Hepatocyte (in vitro differentiated cells): Measurements from ENCODE around the gene C3orf20. TPM values are rescaled to one million over a fixed set of nuclear protein-coding genes. Genes with fewer than 3 reads are reported as not detected.

Experiments used
- DNase-seq: peaks from one replicate; pipeline ENCODE4 v3.0.0-alpha.2; 2016; ENCODE audit warnings: low spot score
- H2AFZ ChIP-seq: fragments of 200-600 bp; sonication (generic); 2 replicates; pipeline ENCODE4 v1.6.0; 2016; ENCODE audit warnings: antibody characterized with exemption, mild to moderate bottlenecking
- H3K27ac ChIP-seq: fragments of 200-600 bp; sonication (generic); 2 replicates; pipeline ENCODE4 v1.5.1; 2016; ENCODE audit warnings: mild to moderate bottlenecking
- H3K27me3 ChIP-seq: fragments of 200-600 bp; sonication (generic); 2 replicates; pipeline ENCODE4 v1.6.1; 2016
- H3K36me3 ChIP-seq: fragments of 200-600 bp; sonication (generic); replicated peaks from 2 replicates; pipeline ENCODE4 v1.5.1; 2016; ENCODE audit warnings: low read depth; ENCODE audit not compliant: insufficient read depth
- H3K4me1 ChIP-seq: fragments of 200-600 bp; sonication (generic); 2 replicates; pipeline ENCODE4 v1.5.1; 2016; ENCODE audit warnings: mild to moderate bottlenecking, moderate library complexity; ENCODE audit not compliant: insufficient read depth
- H3K4me2 ChIP-seq: fragments of 200-600 bp; sonication (generic); 2 replicates; pipeline ENCODE4 v1.6.0; 2016
- H3K4me3 ChIP-seq: fragments of 200-600 bp; sonication (generic); 2 replicates; pipeline ENCODE4 v1.5.1; 2016; ENCODE audit warnings: mild to moderate bottlenecking
- H3K79me2 ChIP-seq: fragments of 200-600 bp; sonication (generic); 2 replicates; pipeline ENCODE4 v1.6.0; 2017; ENCODE audit warnings: mild to moderate bottlenecking
- H3K9me2 ChIP-seq: fragments of 200-600 bp; sonication (generic); replicated peaks from 2 replicates; pipeline ENCODE4 v1.6.0; 2017; ENCODE audit warnings: mild to moderate bottlenecking; ENCODE audit not compliant: insufficient read depth
- H3K9me3 ChIP-seq: fragments of 200-600 bp; sonication (generic); 2 replicates; pipeline ENCODE4 v1.5.1; 2016; ENCODE audit warnings: low read depth, mild to moderate bottlenecking
- H4K20me1 ChIP-seq: fragments of 200-600 bp; sonication (generic); 2 replicates; pipeline ENCODE4 v1.6.0; 2016; ENCODE audit warnings: mild to moderate bottlenecking; ENCODE audit not compliant: insufficient read depth, poor library complexity, severe bottlenecking
- EZH2 ChIP-seq: fragments of 200-600 bp; sonication (generic); IDR thresholded peaks from 2 replicates; pipeline ENCODE4 v1.6.1; 2016; ENCODE audit warnings: antibody characterized with exemption, mild to moderate bottlenecking, borderline replicate concordance
- EZH2phosphoT487 ChIP-seq: fragments of 200-600 bp; sonication (generic); IDR thresholded peaks from one replicate; pipeline ENCODE4 v1.6.1; 2018; ENCODE audit warnings: antibody characterized with exemption, mild to moderate bottlenecking, low read depth, moderate library complexity; ENCODE audit not compliant: unreplicated experiment, severe bottlenecking
- WGBS: methylation state at CpG from one replicate; pipeline ENCODE4 v1.1.6; 2016; ENCODE audit warnings: low lambda C conversion rate; ENCODE audit errors: missing lambda C conversion rate; 5-methylcytosine and 5-hydroxymethylcytosine counted together
- polyA plus RNA-seq: library from polyadenylated mRNA; unstranded; fragments of >200 nt; fragmentation: Nextera tagmentation; extraction: Ambion mirVana; gene quantifications from 2 replicates; pipeline ENCODE4 v1.2.1, GENCODE V29; 2016
- total RNA-seq: library from RNA; depleted of rRNA; stranded (reverse); fragments of >200 nt; gene quantifications from 2 replicates; pipeline ENCODE4 v1.2.3, GENCODE V29; 2014
- TF ChIP-seq, protein P1 (sequence below): fragments of 200-600 bp; sonication (generic); IDR thresholded peaks from 2 replicates; pipeline ENCODE4 v1.5.1; 2016; ENCODE audit warnings: antibody characterized with exemption, mild to moderate bottlenecking; ENCODE audit not compliant: poor library complexity

The C3orf20 gene
- total RNA-seq (0.07 TPM in 1 of 2 replicates, not detected in the other), polyA plus RNA-seq (0.10 TPM in 1 of 2 replicates, not detected in the other)

DNA sequence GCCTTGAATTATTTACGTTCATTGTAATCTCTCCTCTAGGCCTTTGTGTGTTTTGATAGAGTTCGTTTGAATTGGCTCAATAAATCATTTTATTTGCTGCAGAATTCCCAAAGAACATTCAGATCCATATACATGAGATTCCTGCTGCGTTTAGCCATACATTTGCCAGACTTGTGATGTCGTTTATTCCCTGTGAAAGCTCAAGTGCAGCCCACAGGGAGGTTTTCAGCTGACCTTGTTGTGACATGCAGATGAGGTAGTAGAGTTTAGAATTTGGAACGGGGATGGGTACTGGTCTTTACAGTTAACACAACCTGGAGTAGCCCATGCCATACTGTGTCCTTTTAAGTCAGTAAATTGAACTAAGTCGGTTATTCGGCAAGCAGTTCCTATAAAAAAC is at the start of gene C3orf20:
C3orf20 (plus strand) TSS at position 301 of the 400 bp plus-strand sequence. CDS start 7,573 bp downstream, outside the sequence.
- 78% methylated on average over 7 of the region's 7 CpGs for WGBS
- no peak for TF ChIP-seq EZH2
- TF ChIP-seq EZH2phosphoT487: no peak
- TF ChIP-seq, protein P1, sequence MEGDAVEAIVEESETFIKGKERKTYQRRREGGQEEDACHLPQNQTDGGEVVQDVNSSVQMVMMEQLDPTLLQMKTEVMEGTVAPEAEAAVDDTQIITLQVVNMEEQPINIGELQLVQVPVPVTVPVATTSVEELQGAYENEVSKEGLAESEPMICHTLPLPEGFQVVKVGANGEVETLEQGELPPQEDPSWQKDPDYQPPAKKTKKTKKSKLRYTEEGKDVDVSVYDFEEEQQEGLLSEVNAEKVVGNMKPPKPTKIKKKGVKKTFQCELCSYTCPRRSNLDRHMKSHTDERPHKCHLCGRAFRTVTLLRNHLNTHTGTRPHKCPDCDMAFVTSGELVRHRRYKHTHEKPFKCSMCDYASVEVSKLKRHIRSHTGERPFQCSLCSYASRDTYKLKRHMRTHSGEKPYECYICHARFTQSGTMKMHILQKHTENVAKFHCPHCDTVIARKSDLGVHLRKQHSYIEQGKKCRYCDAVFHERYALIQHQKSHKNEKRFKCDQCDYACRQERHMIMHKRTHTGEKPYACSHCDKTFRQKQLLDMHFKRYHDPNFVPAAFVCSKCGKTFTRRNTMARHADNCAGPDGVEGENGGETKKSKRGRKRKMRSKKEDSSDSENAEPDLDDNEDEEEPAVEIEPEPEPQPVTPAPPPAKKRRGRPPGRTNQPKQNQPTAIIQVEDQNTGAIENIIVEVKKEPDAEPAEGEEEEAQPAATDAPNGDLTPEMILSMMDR: no peak
- Histone ChIP-seq H3K4me2 (no peak within 1 kb of the TSS), H3K27me3 (no peaks in the 10 kb centered on the region), H3K4me3 (no peak within 1 kb of the TSS), H3K27ac (no peak within 1 kb of the TSS), H4K20me1 (no peaks in the 10 kb centered on the region), H3K79me2 (no peaks in the 10 kb centered on the region), H2AFZ (no peak within 1 kb of the TSS), H3K4me1 (peaks cover 8% of the 10 kb centered on the region), H3K9me3 (no peaks in the 10 kb centered on the region), H3K9me2 (no peaks in the 10 kb centered on the region), H3K36me3 (peaks cover 4% of the 10 kb centered on the region)
- no peak for DNase-seq

DNA sequence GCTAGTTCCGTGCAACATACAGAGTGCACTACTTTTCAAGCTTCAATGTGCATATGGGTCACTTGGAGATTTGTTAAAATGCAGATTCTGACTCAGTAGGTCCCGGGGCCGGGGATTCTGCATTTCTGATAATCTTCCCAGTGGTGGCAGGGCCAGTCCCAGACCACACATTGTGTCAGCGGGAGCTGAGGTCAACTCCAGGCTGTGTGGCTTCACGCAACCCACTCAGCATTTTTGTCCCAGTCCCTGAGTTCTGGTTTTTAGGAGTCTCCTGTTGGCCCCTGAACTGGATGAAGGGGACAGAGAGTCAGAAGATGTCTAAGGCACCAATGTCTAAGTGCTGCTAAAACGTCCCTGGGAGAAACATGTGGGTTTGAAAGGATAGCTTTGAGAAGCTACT is 49.5 kb upstream of the C3orf20 start:
- no peak for DNase-seq
- TF ChIP-seq, protein P1: no peak
- TF ChIP-seq EZH2phosphoT487 (no peak), EZH2 (no peak)
- Histone ChIP-seq H3K79me2 (no peaks in the 10 kb centered on the region), H3K4me1 (no peaks in the 10 kb centered on the region), H3K9me2 (no peaks in the 10 kb centered on the region), H3K27ac (no peak overlapping the region), H3K4me2 (no peak overlapping the region), H3K4me3 (no peak overlapping the region), H3K9me3 (no peaks in the 10 kb centered on the region), H3K36me3 (no peaks in the 10 kb centered on the region), H4K20me1 (no peaks in the 10 kb centered on the region), H2AFZ (no peak overlapping the region), H3K27me3 (no peaks in the 10 kb centered on the region)
- 84% methylated on average over 6 of the region's 6 CpGs for WGBS

DNA sequence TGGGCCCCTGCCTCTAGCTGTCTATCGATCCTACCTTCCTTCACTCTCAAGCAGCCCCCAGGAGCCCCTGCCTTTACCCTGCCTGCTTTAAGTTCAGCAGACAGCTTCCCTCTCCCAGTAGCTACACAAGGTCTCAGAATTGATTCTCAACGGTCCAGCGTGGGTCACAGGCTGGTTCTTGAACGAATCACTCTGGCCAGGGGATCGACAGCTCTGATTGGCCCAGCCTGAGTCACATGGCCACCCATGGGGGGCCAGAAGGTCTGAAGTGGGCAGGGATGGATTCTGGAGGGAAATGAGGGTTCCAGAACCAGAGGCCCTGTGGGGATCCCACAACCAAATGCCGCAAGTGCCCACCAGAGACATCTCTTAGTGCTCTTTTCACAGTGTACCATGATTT is 47.1 kb upstream of the C3orf20 start:
- Histone ChIP-seq H2AFZ (no peak overlapping the region), H3K27me3 (no peaks in the 10 kb centered on the region), H3K27ac (no peak overlapping the region), H3K36me3 (no peaks in the 10 kb centered on the region), H3K9me3 (no peaks in the 10 kb centered on the region), H3K4me1 (peaks cover 2% of the 10 kb centered on the region), H3K4me2 (no peak overlapping the region), H3K79me2 (no peaks in the 10 kb centered on the region), H3K4me3 (no peak overlapping the region), H4K20me1 (no peaks in the 10 kb centered on the region), H3K9me2 (no peaks in the 10 kb centered on the region)
- DNase-seq: no peak
- TF ChIP-seq EZH2 (no peak), EZH2phosphoT487 (no peak)
- TF ChIP-seq, protein P1: no peak
- WGBS: 93% methylated on average over 6 of the region's 6 CpGs

- Histone ChIP-seq H3K36me3 (no peaks in the 10 kb centered on the region), H3K79me2 (no peaks in the 10 kb centered on the region), H2AFZ (no peak overlapping the region), H3K4me3 (no peak overlapping the region), H3K4me1 (peaks cover 2% of the 10 kb centered on the region), H3K4me2 (no peak overlapping the region), H4K20me1 (no peaks in the 10 kb centered on the region), H3K9me2 (no peaks in the 10 kb centered on the region), H3K27me3 (no peaks in the 10 kb centered on the region), H3K27ac (no peak overlapping the region), H3K9me3 (no peaks in the 10 kb centered on the region)
- no peak for TF ChIP-seq EZH2phosphoT487
- TF ChIP-seq, protein P1: no peak
- no peak for TF ChIP-seq EZH2
- DNase-seq: no peak
- WGBS: 96% methylated on average over 4 of the region's 4 CpGs
Observed at GRCh38 chr3:14628406-14628805, 46.5 kb upstream of the C3orf20 start.
